ENCODE data around the gene XXYLT1. TPM values are rescaled to one million over a fixed set of nuclear protein-coding genes. Genes with fewer than 3 reads are reported as not detected.

Gene XXYLT1
- polyA plus RNA-seq, 2 of the 4 experiments (the other 2 are of a cell fraction), result 11.9 to 12.0 TPM

DNA sequence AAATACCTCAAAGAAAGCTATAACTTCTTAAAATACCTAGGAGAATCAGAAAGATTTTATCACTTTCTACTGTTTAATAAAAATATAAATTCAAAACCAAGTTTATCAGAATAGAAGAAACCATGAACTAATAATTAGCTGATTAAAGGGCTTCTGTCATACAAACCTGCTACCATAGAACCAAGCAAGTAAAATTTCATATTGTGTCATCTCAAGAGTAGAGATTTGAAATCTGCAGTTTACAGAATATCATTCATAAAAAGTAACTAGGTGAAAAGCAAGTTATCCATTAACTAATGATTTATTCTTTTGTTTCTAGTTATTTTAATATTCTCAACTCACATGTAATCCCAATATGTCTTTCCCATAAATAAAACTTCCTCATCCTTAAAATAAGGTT is 36.8 kb upstream of the XXYLT1 start:
- CTCF ChIA-PET, result no interaction called here
- TF ChIP-seq, protein P1, sequence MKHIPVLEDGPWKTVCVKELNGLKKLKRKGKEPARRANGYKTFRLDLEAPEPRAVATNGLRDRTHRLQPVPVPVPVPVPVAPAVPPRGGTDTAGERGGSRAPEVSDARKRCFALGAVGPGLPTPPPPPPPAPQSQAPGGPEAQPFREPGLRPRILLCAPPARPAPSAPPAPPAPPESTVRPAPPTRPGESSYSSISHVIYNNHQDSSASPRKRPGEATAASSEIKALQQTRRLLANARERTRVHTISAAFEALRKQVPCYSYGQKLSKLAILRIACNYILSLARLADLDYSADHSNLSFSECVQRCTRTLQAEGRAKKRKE (CRISPR knock-in tag; IDR thresholded peaks at IDR 0.05; ENCODE audit: low read depth), result no peak
- TF ChIP-seq FOXS1 (CRISPR knock-in tag; IDR thresholded peaks at IDR 0.05) (no peak), MAFK (IDR thresholded peaks at IDR 0.05; ENCODE audit: partially characterized antibody) (no peak)
- TF ChIP-seq, protein P2, sequence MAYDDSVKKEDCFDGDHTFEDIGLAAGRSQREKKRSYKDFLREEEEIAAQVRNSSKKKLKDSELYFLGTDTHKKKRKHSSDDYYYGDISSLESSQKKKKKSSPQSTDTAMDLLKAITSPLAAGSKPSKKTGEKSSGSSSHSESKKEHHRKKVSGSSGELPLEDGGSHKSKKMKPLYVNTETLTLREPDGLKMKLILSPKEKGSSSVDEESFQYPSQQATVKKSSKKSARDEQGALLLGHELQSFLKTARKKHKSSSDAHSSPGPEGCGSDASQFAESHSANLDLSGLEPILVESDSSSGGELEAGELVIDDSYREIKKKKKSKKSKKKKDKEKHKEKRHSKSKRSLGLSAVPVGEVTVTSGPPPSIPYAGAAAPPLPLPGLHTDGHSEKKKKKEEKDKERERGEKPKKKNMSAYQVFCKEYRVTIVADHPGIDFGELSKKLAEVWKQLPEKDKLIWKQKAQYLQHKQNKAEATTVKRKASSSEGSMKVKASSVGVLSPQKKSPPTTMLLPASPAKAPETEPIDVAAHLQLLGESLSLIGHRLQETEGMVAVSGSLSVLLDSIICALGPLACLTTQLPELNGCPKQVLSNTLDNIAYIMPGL (CRISPR knock-in tag; IDR thresholded peaks at IDR 0.05; ENCODE audit: borderline replicate concordance), result no peak
- no peak overlapping the region for H3K4me3 ChIP-seq
- no peaks in the 10 kb centered on the region for H3K9me3 ChIP-seq
- H3K4me1 ChIP-seq, result peaks cover 14% of the 10 kb centered on the region
- peak overlapping the region; percentile 57 for H3K4me2 ChIP-seq
- DNase-seq (ENCODE audit: low read depth in 1 of 2, low spot score in 1 of 2), result no peak
- no peak for FAIRE-seq
- POLR2A ChIA-PET, result no interaction called here
- no peak for ATAC-seq
- H3K27ac ChIP-seq, result no peak overlapping the region

- Histone ChIP-seq H3K4me1 (peaks cover 14% of the 10 kb centered on the region), H3K4me3 (no peak overlapping the region), H3K4me2 (no peak overlapping the region), H3K27ac (no peak overlapping the region), H3K9me3 (no peaks in the 10 kb centered on the region)
- 92% methylated on average over 4 of the region's 4 CpGs for WGBS (ENCODE audit: missing lambda C conversion rate)
- CTCF ChIA-PET, result interaction anchor here (1.4 to 1.9 kb wide), 2 partner anchors 35 to 37 kb away, joined by 3 to 9 read pairs; partner anchors contain the start of gene XXYLT1
- FAIRE-seq (no peak), ATAC-seq (no peak), DNase-seq (ENCODE audit: low read depth in 1 of 2, low spot score in 1 of 2) (no peak)
- TF ChIP-seq FOSL2 (IDR thresholded peaks at IDR 0.05), result no peak
- TF ChIP-seq FOSL2 (CRISPR knock-in tag; IDR thresholded peaks at IDR 0.05), result no peak
- POLR2A ChIA-PET, result no interaction called here
These were observed 35.4 kb upstream of the XXYLT1 start for GRCh38 chr3:195306369-195306768.

- CTCF ChIA-PET, result interaction anchor here (0.9 kb wide), 1 partner anchor 24 kb away, joined by 3 read pairs; no protein-coding TSS in a partner anchor
- ATAC-seq (no peak), DNase-seq (ENCODE audit: low read depth in 1 of 2, low spot score in 1 of 2) (no peak), FAIRE-seq (no peak)
- Histone ChIP-seq H3K27ac (no peak overlapping the region), H3K4me2 (no peak overlapping the region), H3K4me3 (no peak overlapping the region), H3K9me3 (no peaks in the 10 kb centered on the region), H3K4me1 (peaks cover under 1% of the 10 kb centered on the region; the same call in 2 of the 3 replicates)
- POLR2A ChIA-PET, result interaction anchor here (0.6 kb wide), 1 partner anchor 88 kb away, joined by 5 read pairs; no protein-coding TSS in a partner anchor
- no peak for TF ChIP-seq POLR2AphosphoS2 (conservative IDR thresholded peaks at IDR 0.05; ENCODE audit: low read length)
- WGBS (ENCODE audit: missing lambda C conversion rate), result 93% methylated on average over 3 of the region's 3 CpGs
These were observed 31.5 kb upstream of the XXYLT1 start for GRCh38 chr3:195302431-195302830.

DNA sequence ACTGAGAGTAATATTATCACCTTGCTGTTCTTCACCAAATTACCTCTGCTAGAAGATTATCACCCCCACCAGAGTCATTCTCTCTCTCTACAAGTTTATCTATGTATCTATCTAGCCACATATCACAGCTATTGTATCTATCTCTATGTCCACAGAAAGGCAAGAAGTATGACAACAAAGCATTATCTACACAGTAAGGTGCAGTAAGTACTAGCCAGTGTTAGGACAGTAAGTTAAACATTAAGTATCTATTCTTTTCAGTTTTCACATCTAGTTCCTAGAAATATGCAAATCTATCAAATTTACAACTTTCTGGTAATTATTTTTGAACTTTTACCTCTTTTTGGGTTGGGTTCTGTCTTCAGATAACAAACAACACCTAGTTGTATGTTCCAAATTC is 26.5 kb upstream of the XXYLT1 start:
- ChIA-PET POLR2A (no interaction called here), CTCF (interaction anchor here (2.3 kb wide), 1 partner anchor 26 kb away, joined by 12 read pairs; the partner anchor contains the start of gene XXYLT1)
- no peak for ATAC-seq
- H3K4me1 ChIP-seq, result no peaks in the 10 kb centered on the region
- TF ChIP-seq RNF2 (IDR thresholded peaks at IDR 0.05; ENCODE audit: borderline replicate concordance, low read depth) (no peak), MAX (IDR thresholded peaks at IDR 0.05) (no peak), NFE2L2 (conservative IDR thresholded peaks at IDR 0.05; ENCODE audit: low read length) (no peak), ZNF302 (CRISPR knock-in tag; IDR thresholded peaks at IDR 0.05) (no peak), TP53 (CRISPR knock-in tag; IDR thresholded peaks at IDR 0.05) (no peak)
- TF ChIP-seq, protein P1 (CRISPR knock-in tag; IDR thresholded peaks at IDR 0.05; ENCODE audit: low read depth), result no peak
- TF ChIP-seq, protein P3, sequence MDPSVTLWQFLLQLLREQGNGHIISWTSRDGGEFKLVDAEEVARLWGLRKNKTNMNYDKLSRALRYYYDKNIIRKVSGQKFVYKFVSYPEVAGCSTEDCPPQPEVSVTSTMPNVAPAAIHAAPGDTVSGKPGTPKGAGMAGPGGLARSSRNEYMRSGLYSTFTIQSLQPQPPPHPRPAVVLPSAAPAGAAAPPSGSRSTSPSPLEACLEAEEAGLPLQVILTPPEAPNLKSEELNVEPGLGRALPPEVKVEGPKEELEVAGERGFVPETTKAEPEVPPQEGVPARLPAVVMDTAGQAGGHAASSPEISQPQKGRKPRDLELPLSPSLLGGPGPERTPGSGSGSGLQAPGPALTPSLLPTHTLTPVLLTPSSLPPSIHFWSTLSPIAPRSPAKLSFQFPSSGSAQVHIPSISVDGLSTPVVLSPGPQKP (IDR thresholded peaks at IDR 0.05; ENCODE audit: low read depth, low read length), result no peak
- no peak overlapping the region for H3K4me3 ChIP-seq
- no peak for FAIRE-seq
- no peaks in the 10 kb centered on the region for H3K9me3 ChIP-seq
- no peak overlapping the region for H3K4me2 ChIP-seq
- H3K27ac ChIP-seq, result no peak overlapping the region
- DNase-seq (ENCODE audit: low read depth in 1 of 2, low spot score in 1 of 2), result no peak

Measured in A549 (cell line).